ENCODE measurements around the gene TACC2. TPM values are rescaled to one million over a fixed set of nuclear protein-coding genes. Genes with fewer than 3 reads are reported as not detected.

TACC2 gene
- total and polyA plus RNA-seq, 2 experiments from 2014 or later = 30.8 to 35.9 TPM

- TF ChIP-seq REST (IDR thresholded peaks at IDR 0.05; ENCODE audit: unreplicated experiment) (no peak), ZNF331 (CRISPR knock-in tag; IDR thresholded peaks at IDR 0.05; ENCODE audit: low read depth) (no peak), JUNB (IDR thresholded peaks at IDR 0.05; ENCODE audit: unreplicated experiment) (no peak), NANOG (IDR thresholded peaks at IDR 0.05; ENCODE audit: borderline replicate concordance) (no peak), EZH2phosphoT487 (IDR thresholded peaks at IDR 0.05; ENCODE audit: unreplicated experiment) (no peak), CTCF (conservative IDR thresholded peaks at IDR 0.05; ENCODE audit: low read depth in 2 of 2) (no peak), ZNF114 (CRISPR knock-in tag; IDR thresholded peaks at IDR 0.05) (no peak)
- TF ChIP-seq, protein P1, sequence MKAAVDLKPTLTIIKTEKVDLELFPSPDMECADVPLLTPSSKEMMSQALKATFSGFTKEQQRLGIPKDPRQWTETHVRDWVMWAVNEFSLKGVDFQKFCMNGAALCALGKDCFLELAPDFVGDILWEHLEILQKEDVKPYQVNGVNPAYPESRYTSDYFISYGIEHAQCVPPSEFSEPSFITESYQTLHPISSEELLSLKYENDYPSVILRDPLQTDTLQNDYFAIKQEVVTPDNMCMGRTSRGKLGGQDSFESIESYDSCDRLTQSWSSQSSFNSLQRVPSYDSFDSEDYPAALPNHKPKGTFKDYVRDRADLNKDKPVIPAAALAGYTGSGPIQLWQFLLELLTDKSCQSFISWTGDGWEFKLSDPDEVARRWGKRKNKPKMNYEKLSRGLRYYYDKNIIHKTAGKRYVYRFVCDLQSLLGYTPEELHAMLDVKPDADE (IDR thresholded peaks at IDR 0.05) = no peak
Observed at GRCh38 chr10:122045212-122045611, 56.2 kb downstream of the TACC2 start (continued).

DNA sequence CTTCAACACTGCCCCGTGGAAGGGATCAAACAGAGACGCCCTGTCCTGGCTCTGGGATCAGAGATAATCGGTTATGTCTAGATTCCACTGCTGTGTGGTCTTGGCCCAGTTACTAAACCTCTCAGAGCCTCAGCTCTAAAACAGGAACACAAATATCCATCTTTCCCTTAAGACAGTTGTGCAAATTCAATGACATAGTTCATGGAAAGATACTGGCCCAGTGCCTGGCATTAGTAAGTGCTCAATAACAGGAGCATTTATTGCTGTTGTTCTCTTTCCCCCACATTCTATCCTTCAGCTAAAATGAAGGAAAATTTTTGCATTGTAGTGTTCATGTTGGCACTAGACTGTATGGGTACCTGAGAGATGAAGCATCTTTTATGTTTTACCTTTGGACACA, 58.6 kb downstream of the TACC2 start:
- peaks cover 38% of the 10 kb centered on the region for H3K4me1 Mint-ChIP-seq
- H3K36me3 Mint-ChIP-seq (ENCODE audit: low read depth) = no peaks in the 10 kb centered on the region; the same call in 2 of the 3 replicates
- no peaks in the 10 kb centered on the region for H3K9me3 Mint-ChIP-seq
- peaks cover 2% of the 10 kb centered on the region for H3K27me3 Mint-ChIP-seq (ENCODE audit: insufficient read depth, low read depth, poor library complexity)
- Histone ChIP-seq H4K20me1 (replicated peaks; ENCODE audit: insufficient read depth) (no peaks in the 10 kb centered on the region), H3F3A (replicated peaks; ENCODE audit: low read depth) (no peaks in the 10 kb centered on the region; the same call in 1 of the 2 replicates), H3K27me3 (ENCODE audit: insufficient read depth) (no peaks in the 10 kb centered on the region), H3K4me3 (no peak overlapping the region), H3K36me3 (ENCODE audit: insufficient read depth) (no peaks in the 10 kb centered on the region), H3K27ac (ENCODE audit: low read depth) (no peak overlapping the region), H3K79me2 (replicated peaks; ENCODE audit: insufficient read depth) (no peaks in the 10 kb centered on the region), H3K4me2 (no peak overlapping the region), H2AFZ (no peak overlapping the region), H3K4me1 (ENCODE audit: insufficient read depth) (peaks cover 19% of the 10 kb centered on the region), H3K9me2 (ENCODE audit: insufficient read depth) (no peaks in the 10 kb centered on the region)
- DNase-seq (ENCODE audit: low spot score) (no peak), ATAC-seq (no peak)
- no peak overlapping the region for H3K4me3 Mint-ChIP-seq
- H3K27ac Mint-ChIP-seq = no peak overlapping the region
- TF ChIP-seq EZH2 (IDR thresholded peaks at IDR 0.05; ENCODE audit: low read depth, unreplicated experiment) = no peak
- TF ChIP-seq POLR2AphosphoS5 (IDR thresholded peaks at IDR 0.05; ENCODE audit: low read depth) = no peak
- TF ChIP-seq EZH2phosphoT487 (IDR thresholded peaks at IDR 0.05; ENCODE audit: unreplicated experiment) = no peak
- TF ChIP-seq STAT1 (IDR thresholded peaks at IDR 0.05; ENCODE audit: unreplicated experiment) = no peak
- TF ChIP-seq ZNF114 (CRISPR knock-in tag; IDR thresholded peaks at IDR 0.05) = no peak
- TF ChIP-seq, protein P1 (IDR thresholded peaks at IDR 0.05) = no peak
- TF ChIP-seq NANOG (IDR thresholded peaks at IDR 0.05; ENCODE audit: borderline replicate concordance) = no peak
- TF ChIP-seq JUNB (IDR thresholded peaks at IDR 0.05; ENCODE audit: unreplicated experiment) = no peak
- no peak for TF ChIP-seq ZNF331 (CRISPR knock-in tag; IDR thresholded peaks at IDR 0.05; ENCODE audit: low read depth)
- no peak for TF ChIP-seq CTCF (conservative IDR thresholded peaks at IDR 0.05; ENCODE audit: low read depth in 2 of 2)
- TF ChIP-seq REST (IDR thresholded peaks at IDR 0.05; ENCODE audit: unreplicated experiment) = no peak
- TF ChIP-seq CREB1 (CRISPR knock-in tag; IDR thresholded peaks at IDR 0.05; ENCODE audit: low read depth) = no peak
